T-cell (primary cell): ENCODE measurements around the gene LEMD1. TPM values are rescaled to one million over a fixed set of nuclear protein-coding genes. Genes with fewer than 3 reads are reported as not detected.

Experiments
- ATAC-seq, 4 experiments: fragments of 200-7000 bp in 3 of 4; fragments of 150-1000 bp in 1 of 4; cut with Tn5 transposase; replicated peaks in 1 of 4; 1 replicate in 3 of 4; 2 replicates in 1 of 4; pipeline ENCODE4 v1.10.0; 2021; ENCODE audit warnings: moderate library complexity in 3 of 4, mild to moderate bottlenecking in 2 of 4, moderate number of reproducible peaks in 1 of 4
- CTCF ChIA-PET, 2 donors: fragments of 300-600 bp; sonication (Branson Sonifier 250); formaldehyde crosslinking; loops; one replicate each; lab custom pipeline; 2022; ENCODE audit warnings: antibody characterized with exemption in 2 of 2; lab: Charles Lee
- POLR2A ChIA-PET, 2 donors: fragments of 300-600 bp; sonication (Branson Sonifier 250); formaldehyde crosslinking; loops; one replicate each; lab custom pipeline; 2022; ENCODE audit warnings: antibody characterized with exemption in 2 of 2; lab: Charles Lee
- DNase-seq, 35 experiments: peaks; one replicate each; pipeline versions ENCODE4 v3.0.0 to v3.0.0-alpha.2; 2013 to 2023
- H3K27ac ChIP-seq: one replicate; pipeline ENCODE4 v1.5.1; 2013; ENCODE audit warnings: low read length
- H3K27me3 ChIP-seq, 2 experiments: replicated peaks in 1 of 2; 1 replicate in 1 of 2; 2 replicates in 1 of 2; pipeline versions ENCODE4 v1.6.1 to v1.7.0; 2013; ENCODE audit warnings: low read length in 1 of 2, mixed read lengths in 1 of 2; ENCODE audit not compliant: control insufficient read depth in 2 of 2, insufficient read depth in 2 of 2; ENCODE audit errors: extremely low read depth in 1 of 2
- H3K36me3 ChIP-seq, 2 donors: 1 replicate in 1 of 2; 2 replicates in 1 of 2; pipeline versions ENCODE4 v1.6.1 to v1.7.0; 2013; ENCODE audit warnings: low read length in 1 of 2; ENCODE audit not compliant: control insufficient read depth in 2 of 2, insufficient read depth in 1 of 2; ENCODE audit errors: extremely low read depth in 1 of 2
- H3K4me1 ChIP-seq, 2 experiments: 1 replicate in 1 of 2; 2 replicates in 1 of 2; pipeline versions ENCODE4 v1.6.1 to v1.7.0; 2013; ENCODE audit warnings: low read length in 2 of 2, mixed read lengths in 1 of 2; ENCODE audit not compliant: insufficient read depth in 2 of 2, control insufficient read depth in 1 of 2; ENCODE audit errors: extremely low read depth in 1 of 2
- H3K4me3 ChIP-seq, 2 donors: 1 replicate in 1 of 2; 2 replicates in 1 of 2; pipeline versions ENCODE4 v1.5.1 to v1.7.0; 2013; ENCODE audit warnings: mild to moderate bottlenecking in 2 of 2, low read length in 1 of 2, moderate library complexity in 1 of 2; ENCODE audit not compliant: control insufficient read depth in 1 of 2; ENCODE audit errors: extremely low read depth in 1 of 2
- H3K9me3 ChIP-seq: 2 replicates; pipeline ENCODE4 v1.7.0; 2013
- H3K27ac Mint-ChIP-seq, 2 donors: one replicate each; pipeline ENCODE4 v1.8.0; 2020 to 2021; ENCODE audit warnings: mild to moderate bottlenecking in 2 of 2, mixed read lengths in 2 of 2
- H3K27me3 Mint-ChIP-seq, 2 donors: one replicate each; pipeline ENCODE4 v1.8.0; 2021 to 2022; ENCODE audit warnings: mixed read lengths in 2 of 2
- H3K36me3 Mint-ChIP-seq: one replicate; pipeline ENCODE4 v1.8.0; 2021; ENCODE audit warnings: mixed read lengths
- H3K4me1 Mint-ChIP-seq, 3 donors: one replicate each; pipeline ENCODE4 v1.8.0; 2020 to 2022; ENCODE audit warnings: mixed read lengths in 3 of 3, mild to moderate bottlenecking in 1 of 3
- H3K4me3 Mint-ChIP-seq, 3 donors: one replicate each; pipeline ENCODE4 v1.8.0; 2020 to 2022; ENCODE audit warnings: mild to moderate bottlenecking in 3 of 3, mixed read lengths in 3 of 3, moderate library complexity in 3 of 3
- H3K9me3 Mint-ChIP-seq, 3 donors: one replicate each; pipeline ENCODE4 v1.8.0; 2020 to 2022; ENCODE audit warnings: mixed read lengths in 3 of 3
- WGBS: methylation state at CpG from one replicate; pipeline ENCODE4 v1.1.5; 2013; ENCODE audit warnings: missing lambda C conversion rate; ENCODE audit not compliant: insufficient coverage; 5-methylcytosine and 5-hydroxymethylcytosine counted together
- total RNA-seq, 35 experiments: library from RNA in 6 of 35; stranded (reverse) in 6 of 35; fragments of 120-200 nt in 1 of 35; gene quantifications; one replicate each; pipeline versions ENCODE4 v1.2.1 to v1.2.4 and lab custom pipeline; 2013 to 2026

LEMD1 gene
- total RNA-seq, 5 donors from 2014 or later (not counting 1 experiment from before 2014, with no cell fraction given) = 0.69 to 0.98 TPM; not detected in 3

- peaks cover 17 to 25% (median 17%) of the 10 kb centered on the region in 3 donors for H3K4me1 Mint-ChIP-seq
- Histone ChIP-seq H3K9me3 (no peaks in the 10 kb centered on the region), H3K27me3 (peaks cover 16 to 74% of the 10 kb centered on the region in 2 experiments), H3K36me3 (no peaks in the 10 kb centered on the region), H3K4me3 (peak overlapping the region; percentile 30 to 57), H3K27ac (no peak overlapping the region), H3K4me1 (peaks cover 2 to 28% of the 10 kb centered on the region in 2 experiments)
- WGBS = 2% methylated on average over 25 of the region's 74 CpGs
- peak overlapping the region; percentile 51 to 59 (median 54) for H3K4me3 Mint-ChIP-seq
- POLR2A ChIA-PET = no interaction called here
- peaks cover 65 to 75% of the 10 kb centered on the region in 2 donors for H3K27me3 Mint-ChIP-seq
- H3K36me3 Mint-ChIP-seq = no peaks in the 10 kb centered on the region
- DNase-seq (peak in 1 of 35 experiments; percentile 28), ATAC-seq (peak in 3 of 4 experiments; percentile 28 to 41 (median 34))
- no peak overlapping the region for H3K27ac Mint-ChIP-seq
- CTCF ChIA-PET = no interaction called here
- H3K9me3 Mint-ChIP-seq = no peaks in the 10 kb centered on the region
These were observed 35.3 kb upstream of the LEMD1 start for GRCh38 chr1:205456868-205457745.

GRCh38 chr1:205456383-205456867 is 34.6 kb upstream of the LEMD1 start:
- peaks cover 2 to 28% of the 10 kb centered on the region in 2 experiments for H3K4me1 ChIP-seq
- no peaks in the 10 kb centered on the region for H3K36me3 ChIP-seq
- ChIA-PET CTCF (no interaction called here), POLR2A (no interaction called here)
- Mint-ChIP-seq H3K27ac (peak overlapping the region in 1 of 2 donors; percentile 23), H3K9me3 (no peaks in the 10 kb centered on the region), H3K27me3 (peaks cover 67 to 79% of the 10 kb centered on the region in 2 donors), H3K4me3 (peak overlapping the region; percentile 59 to 75 (median 73)), H3K36me3 (no peaks in the 10 kb centered on the region), H3K4me1 (peaks cover 17 to 25% (median 17%) of the 10 kb centered on the region in 3 donors)
- H3K9me3 ChIP-seq = no peaks in the 10 kb centered on the region
- peak overlapping the region; percentile 30 to 57 for H3K4me3 ChIP-seq
- peaks cover 16 to 79% of the 10 kb centered on the region in 2 experiments for H3K27me3 ChIP-seq
- peak in 1 of 35 experiments; percentile 13 for DNase-seq
- whole genome bisulfite sequencing = under 1% methylated on average over 39 of the region's 47 CpGs
- H3K27ac ChIP-seq = no peak overlapping the region
- peak in 3 of 4 experiments; percentile 22 to 48 (median 30) for ATAC-seq

DNA sequence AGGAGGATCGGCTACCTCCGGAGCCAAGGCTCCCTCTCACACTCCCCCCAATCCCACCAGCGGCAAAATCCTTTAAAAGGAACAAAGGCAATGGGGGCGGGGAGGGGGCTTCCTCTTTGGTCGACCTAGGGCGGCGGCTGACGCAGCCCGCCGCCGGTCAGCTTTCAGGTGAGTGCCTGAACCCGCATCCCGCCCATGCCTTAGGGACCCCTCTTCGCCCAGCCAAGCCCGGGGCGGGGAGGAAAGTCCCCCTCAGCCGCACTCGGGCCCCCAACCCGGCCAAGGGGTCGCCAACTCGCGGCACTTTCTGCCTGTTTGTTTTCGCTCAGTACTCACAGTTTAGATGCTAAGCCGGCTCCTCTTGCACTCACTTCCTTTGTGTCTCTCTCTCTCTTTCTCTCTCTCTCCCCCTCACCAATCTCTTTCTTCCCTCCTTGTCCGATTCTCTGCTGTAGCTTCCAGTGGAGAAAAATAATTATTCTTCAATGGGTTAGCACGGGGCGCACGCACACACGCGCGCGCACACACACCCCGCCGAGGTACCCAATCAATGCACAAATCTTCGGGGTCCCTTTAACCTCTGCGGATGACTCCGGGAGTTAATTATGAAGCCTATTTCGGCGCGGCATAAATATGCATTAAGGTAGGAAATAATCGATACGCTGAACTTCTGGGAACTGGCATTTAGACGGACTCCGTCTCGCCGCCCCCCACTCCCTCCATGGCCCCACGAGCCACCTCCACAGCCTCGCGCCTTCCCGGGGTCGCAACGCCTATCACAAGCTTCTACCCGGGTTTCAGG is 33.9 kb upstream of the LEMD1 start, which contains the start of gene BLACAT1:
TSS of gene BLACAT1 (minus strand) at position 465 of the 802 bp plus-strand sequence.
- H3K27ac Mint-ChIP-seq = peak within 1 kb of the TSS in 1 of 2 donors; percentile 64
- peaks cover 16 to 85% of the 10 kb centered on the region in 2 experiments for H3K27me3 ChIP-seq
- H3K4me3 Mint-ChIP-seq = peak within 1 kb of the TSS; percentile 59 to 75 (median 73)
- H3K9me3 ChIP-seq = no peaks in the 10 kb centered on the region
- ChIA-PET POLR2A (no interaction called here), CTCF (no interaction called here)
- H3K9me3 Mint-ChIP-seq = no peaks in the 10 kb centered on the region
- H3K36me3 Mint-ChIP-seq = no peaks in the 10 kb centered on the region
- peaks cover 68 to 80% of the 10 kb centered on the region in 2 donors for H3K27me3 Mint-ChIP-seq
- peak within 1 kb of the TSS; percentile 30 to 57 for H3K4me3 ChIP-seq
- no peaks in the 10 kb centered on the region for H3K36me3 ChIP-seq
- ATAC-seq (peak in 1 of 4 experiments; percentile 27), DNase-seq (no peak)
- H3K27ac ChIP-seq = no peak within 1 kb of the TSS
- H3K4me1 ChIP-seq = peaks cover 2 to 28% of the 10 kb centered on the region in 2 experiments
- WGBS = 10% methylated on average over 42 of the region's 53 CpGs
- H3K4me1 Mint-ChIP-seq = peaks cover 17 to 25% (median 17%) of the 10 kb centered on the region in 3 donors

- ChIA-PET CTCF (interaction anchor here in 1 of 2 donors (0.7 kb wide), 1 partner anchor 30 kb away, joined by 3 read pairs; no protein-coding TSS in a partner anchor), POLR2A (no interaction called here)
- H3K36me3 ChIP-seq = no peaks in the 10 kb centered on the region
- 22% methylated on average over 4 of the region's 6 CpGs for WGBS
- H3K27ac Mint-ChIP-seq = no peak overlapping the region
- H3K27ac ChIP-seq = no peak overlapping the region
- H3K4me3 Mint-ChIP-seq = peak overlapping the region in 1 of 3 donors; percentile 59
- no peaks in the 10 kb centered on the region for H3K9me3 ChIP-seq
- peaks cover 16 to 85% of the 10 kb centered on the region in 2 experiments for H3K27me3 ChIP-seq
- H3K4me1 ChIP-seq = peaks cover 2 to 28% of the 10 kb centered on the region in 2 experiments
- H3K36me3 Mint-ChIP-seq = no peaks in the 10 kb centered on the region
- H3K27me3 Mint-ChIP-seq = peaks cover 68 to 78% of the 10 kb centered on the region in 2 donors
- H3K4me1 Mint-ChIP-seq = peaks cover 17 to 25% (median 17%) of the 10 kb centered on the region in 3 donors
- ATAC-seq = no peak
- no peak for DNase-seq
- H3K9me3 Mint-ChIP-seq = no peaks in the 10 kb centered on the region
- no peak overlapping the region for H3K4me3 ChIP-seq
These were observed 33.1 kb upstream of the LEMD1 start for GRCh38 chr1:205454903-205455335.

DNA sequence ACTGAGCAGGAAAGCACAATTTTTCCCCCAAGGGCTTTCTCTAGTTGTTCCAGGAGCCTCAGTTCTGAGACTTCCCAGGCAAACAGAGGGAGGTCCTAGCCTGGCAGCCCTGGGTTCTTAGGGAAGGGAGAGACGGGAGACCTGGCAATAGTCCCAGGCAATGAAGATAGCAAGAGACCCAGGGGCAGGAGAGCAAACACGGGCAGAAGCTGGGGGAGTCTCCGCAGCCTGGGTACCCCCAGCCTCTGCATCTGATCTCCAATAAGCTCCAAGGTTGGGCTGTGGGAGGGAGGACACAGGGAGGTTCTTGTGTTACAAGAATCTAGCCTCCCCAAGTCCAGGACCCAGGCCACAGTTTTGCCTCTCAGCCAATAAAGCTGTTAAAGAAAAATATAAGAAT is 31.6 kb upstream of the LEMD1 start:
- WGBS = 38% methylated on average over 1 of the region's 3 CpGs
- H3K9me3 Mint-ChIP-seq = no peaks in the 10 kb centered on the region
- POLR2A ChIA-PET = no interaction called here

More for the DNA sequence above, 31.6 kb upstream of the LEMD1 start:
- H3K4me1 ChIP-seq = peaks cover 2 to 34% of the 10 kb centered on the region in 2 experiments
- no peak overlapping the region for H3K4me3 ChIP-seq
- ATAC-seq (no peak), DNase-seq (no peak)
- H3K27me3 Mint-ChIP-seq = peaks cover 57 to 71% of the 10 kb centered on the region in 2 donors
- peaks cover 17 to 27% (median 18%) of the 10 kb centered on the region in 3 donors for H3K4me1 Mint-ChIP-seq
- no peak overlapping the region for H3K27ac Mint-ChIP-seq
- H3K4me3 Mint-ChIP-seq = no peak overlapping the region
- no peaks in the 10 kb centered on the region for H3K36me3 Mint-ChIP-seq
- H3K27ac ChIP-seq = no peak overlapping the region
- H3K27me3 ChIP-seq = peaks cover 16 to 87% of the 10 kb centered on the region in 2 experiments
- no peaks in the 10 kb centered on the region for H3K36me3 ChIP-seq
- CTCF ChIA-PET = no interaction called here
- H3K9me3 ChIP-seq = no peaks in the 10 kb centered on the region
